GM18517 (cell line): ENCODE measurements around the gene CSNK1E.

Source experiments
- ATAC-seq: cut with Tn5 transposase; IDR thresholded peaks from one replicate; pipeline ENCODE4 v1.9.1; 2021; ENCODE audit warnings: mild to moderate bottlenecking, moderate library complexity; ENCODE audit not compliant: unreplicated experiment

Gene CSNK1E

DNA sequence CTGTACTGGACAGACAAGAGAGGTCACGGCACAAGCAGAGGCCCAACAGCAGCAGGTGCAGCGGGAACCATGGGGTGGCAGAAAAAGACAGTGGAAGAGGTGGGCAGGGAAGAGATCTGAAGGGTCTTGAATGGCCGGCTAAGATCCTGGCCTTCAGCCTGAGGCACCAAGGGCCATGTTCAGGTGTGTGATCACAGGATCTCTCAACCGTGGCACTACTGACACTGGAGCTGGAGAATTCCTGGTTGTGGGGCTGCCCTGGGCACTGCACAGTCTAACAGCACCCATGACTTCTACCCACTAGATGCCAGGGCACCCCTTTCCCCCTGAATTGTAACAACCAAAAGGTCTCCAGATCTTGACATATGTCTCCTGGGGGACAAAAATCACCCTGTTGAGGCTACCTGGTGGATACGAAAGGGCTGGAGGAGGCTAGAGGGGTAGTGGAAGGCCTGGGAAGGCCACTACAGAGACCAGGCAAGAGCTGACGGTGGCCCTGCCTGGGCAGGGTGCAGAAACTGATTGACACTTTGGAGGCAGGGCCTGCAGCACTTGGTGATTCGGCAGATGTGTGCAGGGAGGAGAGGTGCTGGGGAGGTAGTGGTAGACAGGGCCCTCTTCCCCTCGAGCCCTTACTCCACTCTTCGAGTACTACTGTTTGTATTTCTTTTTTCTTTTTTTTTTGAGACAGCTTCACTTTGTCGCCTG is 8.3 kb downstream of the CSNK1E start:
- no peak for ATAC-seq

GRCh38 chr22:38305471-38306448 is 11.5 kb downstream of the CSNK1E start:
- ATAC-seq: peak; percentile 67

DNA sequence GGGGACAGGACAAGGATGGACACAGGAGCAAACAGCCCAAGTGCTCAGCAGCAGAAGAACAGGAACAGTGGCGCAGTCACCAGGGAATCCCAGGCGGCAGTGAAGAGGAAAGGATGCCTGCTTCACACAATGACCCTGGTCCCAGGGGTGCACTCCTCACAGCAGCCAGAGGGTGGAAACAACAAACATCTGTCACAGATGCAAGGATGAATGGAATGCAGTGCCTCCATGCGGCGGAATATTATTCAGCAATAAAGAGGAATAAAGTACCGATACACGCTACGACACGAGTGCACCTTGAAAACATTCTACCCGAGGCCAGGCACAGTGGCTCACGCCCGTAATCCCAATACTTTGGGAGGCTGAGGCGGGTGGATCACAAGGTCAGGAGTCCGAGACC is 12.7 kb downstream of the CSNK1E start:
- ATAC-seq: no peak

DNA sequence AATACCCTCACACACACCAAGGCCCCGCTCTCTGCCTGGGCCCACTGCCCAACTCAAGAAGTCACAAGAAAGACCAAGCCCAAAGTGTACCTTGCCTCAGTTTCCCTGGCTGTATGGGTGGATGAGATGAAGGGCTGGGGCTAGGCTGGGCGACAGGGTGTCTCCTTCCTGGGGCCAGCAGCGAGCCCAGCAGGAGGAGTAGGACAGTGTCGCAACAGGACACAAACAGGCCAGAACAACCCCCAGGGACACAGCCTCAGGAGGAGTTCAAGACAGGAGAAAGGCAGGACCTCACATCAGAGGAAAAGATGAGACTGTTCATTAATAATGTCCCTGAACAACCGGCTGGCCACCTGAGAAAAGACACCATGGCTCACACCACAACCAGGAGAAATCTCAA is 13.3 kb downstream of the CSNK1E start:
- ATAC-seq: no peak

- no peak for ATAC-seq
These were observed 14.3 kb downstream of the CSNK1E start for GRCh38 chr22:38302906-38303305.

- ATAC-seq: no peak
These were observed 16.3 kb downstream of the CSNK1E start for GRCh38 chr22:38300946-38301345.

GRCh38 chr22:38300197-38300945 is 16.9 kb downstream of the CSNK1E start:
- no peak for ATAC-seq

DNA sequence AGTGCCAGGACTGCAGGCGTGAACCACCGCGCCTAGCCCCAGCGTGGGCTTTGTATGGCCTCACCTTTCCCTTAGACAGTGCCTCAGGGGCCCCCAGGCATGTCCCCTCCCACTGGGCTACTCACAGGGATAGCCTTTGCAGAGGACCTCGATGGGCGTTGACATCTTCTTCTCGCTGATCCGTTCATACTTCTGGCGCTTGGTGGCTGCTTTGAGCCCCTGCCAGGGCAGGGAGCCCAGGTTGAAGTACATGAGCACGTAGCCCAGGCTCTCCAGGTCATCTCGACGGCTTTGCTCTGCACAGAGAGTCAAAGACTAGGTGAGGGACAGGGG is 17.5 kb downstream of the CSNK1E start:
- ATAC-seq: no peak

- no peak for ATAC-seq
These were observed 18.8 kb downstream of the CSNK1E start for GRCh38 chr22:38298312-38299005.

GRCh38 chr22:38296372-38296771 is 20.9 kb downstream of the CSNK1E start:
- no peak for ATAC-seq

DNA sequence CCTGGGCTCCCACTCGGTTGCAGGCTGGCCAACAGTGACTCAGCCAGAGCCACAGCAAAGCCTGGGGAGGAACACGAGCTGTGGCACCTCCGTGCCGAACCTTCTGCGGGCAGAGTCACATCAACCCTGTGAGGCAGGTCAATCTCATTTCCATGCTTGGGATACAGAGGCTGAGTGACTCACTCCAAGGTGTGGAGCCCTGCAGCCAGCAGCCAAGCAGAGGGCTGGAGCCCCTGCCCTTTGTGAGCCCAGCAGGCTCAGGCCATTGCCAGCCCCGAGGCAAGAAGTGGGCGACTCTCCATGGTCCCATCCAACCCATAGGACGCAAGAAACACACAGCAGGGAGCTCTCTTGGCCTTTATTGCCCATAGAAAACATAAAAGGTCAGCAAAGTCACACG is 21.4 kb downstream of the CSNK1E start:
- ATAC-seq: no peak

GRCh38 chr22:38295339-38295738 is 21.9 kb downstream of the CSNK1E start:
- no peak for ATAC-seq

GRCh38 chr22:38294193-38294592 is 23.0 kb downstream of the CSNK1E start:
- no peak for ATAC-seq

- no peak for ATAC-seq
These were observed 24.5 kb downstream of the CSNK1E start for GRCh38 chr22:38292694-38293093.

- no peak for ATAC-seq
These were observed 25.9 kb downstream of the CSNK1E start for GRCh38 chr22:38291201-38291777.

GRCh38 chr22:38290347-38290746 is 26.9 kb downstream of the CSNK1E start:
- no peak for ATAC-seq

- no peak for ATAC-seq
These were observed 27.6 kb downstream of the CSNK1E start for GRCh38 chr22:38289583-38290082.

DNA sequence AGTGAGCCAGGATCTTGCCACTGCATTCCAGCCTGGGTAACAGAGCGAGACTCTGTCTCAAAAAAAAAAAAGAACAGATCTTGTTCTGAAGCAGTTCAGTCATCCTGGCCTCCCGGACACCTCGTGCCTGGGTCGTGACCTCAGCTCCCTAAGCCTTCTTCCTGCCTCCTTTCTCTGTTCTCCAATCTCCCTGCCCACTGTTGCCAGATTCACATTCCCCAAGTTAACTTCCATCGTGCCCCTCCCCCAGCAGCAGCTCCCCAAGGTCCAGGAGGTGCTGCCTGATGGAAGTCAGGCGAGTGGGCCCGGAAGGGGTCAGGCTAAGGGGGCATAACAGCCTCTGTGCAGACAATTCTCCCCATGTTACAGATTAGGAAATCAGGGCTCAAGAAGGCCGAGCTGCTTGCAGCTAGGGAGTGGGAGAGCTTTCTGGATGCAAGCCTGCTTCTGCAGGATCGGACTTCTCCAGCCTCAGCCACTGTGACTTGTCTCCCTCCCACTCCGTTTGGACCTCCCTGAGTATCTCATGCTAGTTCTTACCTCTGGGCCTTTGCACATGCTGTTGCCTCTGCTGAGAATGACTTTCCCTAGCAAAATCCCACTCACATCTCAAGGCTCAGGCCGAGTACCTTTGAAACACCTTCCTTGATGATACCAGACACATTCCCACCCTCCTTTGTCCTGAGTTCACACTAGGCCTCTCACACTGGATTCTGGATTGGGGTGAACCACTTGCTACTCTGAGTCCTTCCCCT is 30.1 kb downstream of the CSNK1E start:
- no peak for ATAC-seq

- no peak for ATAC-seq
These were observed 32.2 kb downstream of the CSNK1E start for GRCh38 chr22:38285018-38285417.

DNA sequence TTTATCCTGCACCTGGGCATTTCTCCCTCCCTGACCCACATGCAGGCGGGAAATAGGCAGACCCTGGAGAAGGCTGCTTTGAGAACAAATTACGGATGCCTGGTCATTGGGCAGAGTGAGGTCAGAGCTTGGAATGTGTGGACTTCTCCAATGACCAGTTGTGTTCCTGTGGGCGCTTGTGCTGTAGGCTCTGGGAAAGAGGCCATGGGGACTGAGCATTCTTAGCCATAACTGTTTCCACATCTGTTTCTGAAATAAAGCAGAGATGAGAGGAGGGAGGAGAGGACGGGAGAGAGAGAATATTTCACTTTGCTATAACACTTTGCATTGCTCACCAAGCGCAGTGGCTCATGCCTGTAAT is 33.2 kb downstream of the CSNK1E start:
- ATAC-seq: no peak
